Smooth muscle cell (in vitro differentiated cells): ENCODE results near the gene ARPC1B. TPM values are rescaled to one million over a fixed set of nuclear protein-coding genes. Genes with fewer than 3 reads are reported as not detected.

Source experiments
- DNase-seq: peaks from one replicate; lab custom pipeline; 2025; ENCODE audit not compliant: unreplicated experiment; lab: John Stamatoyannopoulos, UW
- H2AFZ ChIP-seq: fragments of 200-600 bp; sonication (generic); 2 replicates; pipeline ENCODE4 v1.6.0; 2016; ENCODE audit warnings: antibody characterized with exemption, low read depth, mild to moderate bottlenecking
- H3F3A ChIP-seq: fragments of 200-600 bp; sonication (generic); 2 replicates; pipeline ENCODE4 v1.6.0; 2017; ENCODE audit warnings: antibody characterized with exemption, low read depth
- H3K27ac ChIP-seq: fragments of 200-600 bp; sonication (generic); 2 replicates; pipeline ENCODE4 v1.5.1; 2016; ENCODE audit warnings: low read depth, mild to moderate bottlenecking
- H3K27me3 ChIP-seq: fragments of 200-600 bp; sonication (generic); 2 replicates; pipeline ENCODE4 v1.6.1; 2016; ENCODE audit warnings: low read depth, mild to moderate bottlenecking
- H3K36me3 ChIP-seq: fragments of 200-600 bp; sonication (generic); 2 replicates; pipeline ENCODE4 v1.5.1; 2016; ENCODE audit warnings: low read depth
- H3K4me1 ChIP-seq: fragments of 200-600 bp; sonication (generic); 2 replicates; pipeline ENCODE4 v1.5.1; 2016; ENCODE audit warnings: low read depth
- H3K4me2 ChIP-seq: fragments of 200-600 bp; sonication (generic); 2 replicates; pipeline ENCODE4 v1.6.0; 2016; ENCODE audit warnings: mild to moderate bottlenecking
- H3K4me3 ChIP-seq: fragments of 200-600 bp; sonication (generic); 2 replicates; pipeline ENCODE4 v1.5.1; 2016; ENCODE audit warnings: mild to moderate bottlenecking
- H3K79me2 ChIP-seq: fragments of 200-600 bp; sonication (generic); 2 replicates; pipeline ENCODE4 v1.6.0; 2016; ENCODE audit warnings: low read depth, mild to moderate bottlenecking
- H3K9ac ChIP-seq: fragments of 200-600 bp; sonication (generic); 2 replicates; pipeline ENCODE4 v1.6.0; 2016; ENCODE audit warnings: low read depth
- H3K9me3 ChIP-seq: fragments of 200-600 bp; sonication (generic); replicated peaks from 2 replicates; pipeline ENCODE4 v1.5.1; 2016; ENCODE audit warnings: low read depth
- H4K20me1 ChIP-seq: fragments of 200-600 bp; sonication (generic); 2 replicates; pipeline ENCODE4 v1.6.0; 2016; ENCODE audit warnings: low read depth
- WGBS: methylation state at CpG from one replicate; pipeline ENCODE4 v1.1.7; 2016; ENCODE audit warnings: low lambda C conversion rate; 5-methylcytosine and 5-hydroxymethylcytosine counted together
- polyA plus RNA-seq: library from polyadenylated mRNA; unstranded; fragments of >200 nt; fragmentation: Nextera tagmentation; extraction: Ambion mirVana; gene quantifications from 2 replicates; pipeline ENCODE4 v1.2.1, GENCODE V29; 2016
- total RNA-seq: library from RNA; depleted of rRNA; stranded (reverse); fragments of >200 nt; gene quantifications from 2 replicates; pipeline ENCODE4 v1.2.3, GENCODE V29; 2014
- TF ChIP-seq, protein P1 (sequence below): fragments of 200-600 bp; sonication (generic); IDR thresholded peaks from 2 replicates; pipeline ENCODE4 v1.5.1; 2017; ENCODE audit warnings: borderline replicate concordance, mild to moderate bottlenecking, antibody characterized with exemption; ENCODE audit not compliant: insufficient read depth, poor library complexity, severe bottlenecking

ARPC1B gene
- total and polyA plus RNA-seq, 2 experiments from 2014 or later, result 105 to 225 TPM

DNA sequence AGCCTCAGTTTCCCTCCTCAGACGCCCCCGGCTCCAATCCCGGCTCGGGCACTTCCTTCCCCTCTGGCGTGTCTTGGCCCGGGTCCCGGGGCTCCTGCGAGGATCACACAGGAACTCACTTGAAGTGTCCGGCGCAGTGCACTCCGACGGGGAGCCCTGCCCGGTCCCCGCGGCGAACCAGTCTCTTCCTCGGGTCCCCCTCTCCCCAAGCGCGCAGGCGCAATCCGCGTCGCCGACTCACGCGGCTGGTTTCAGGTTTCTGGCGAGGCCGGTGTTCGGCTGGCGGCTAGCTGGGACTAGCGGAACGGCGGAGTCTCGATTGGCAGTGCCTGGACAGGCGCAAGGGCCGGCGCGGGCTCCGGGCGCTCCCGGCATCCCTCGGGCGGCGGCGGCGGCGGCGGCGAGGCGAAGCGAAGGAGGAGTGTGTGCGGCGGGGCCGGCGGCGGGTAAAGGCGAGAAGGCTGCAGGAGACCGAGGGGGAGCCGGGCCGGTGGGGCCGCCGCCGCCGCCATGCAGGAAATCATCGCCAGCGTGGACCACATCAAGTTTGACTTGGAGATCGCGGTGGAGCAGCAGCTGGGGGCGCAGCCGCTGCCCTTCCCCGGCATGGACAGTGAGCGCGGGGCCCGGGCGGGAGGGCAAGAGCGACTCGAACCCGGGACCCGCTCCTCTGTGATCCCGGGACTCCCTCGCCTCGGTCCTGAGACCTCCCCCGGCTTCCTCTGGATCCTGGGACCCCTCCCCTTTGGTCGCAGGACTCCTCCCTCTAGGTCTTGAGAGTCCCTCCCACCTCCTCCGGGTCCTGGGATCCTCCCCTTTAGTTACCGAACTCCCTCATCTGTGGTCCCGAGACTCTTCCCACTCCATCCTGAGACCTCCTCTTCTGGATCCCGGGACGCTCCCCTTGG is 64.3 kb downstream of the ARPC1B start, which contains the start of the genes CPSF4 and PTCD1:
Gene CPSF4, plus strand, starts transcription at position 371 of the 908 bp plus-strand sequence. Its CDS starts 140 bp downstream, at position 511.
Gene PTCD1, minus strand, starts transcription at position 226 of the 908 bp plus-strand sequence. CDS start 3,556 bp downstream, outside the sequence.
- H3K4me3 ChIP-seq, result peak within 1 kb of the TSS; percentile 84
- no peaks in the 10 kb centered on the region for H3K36me3 ChIP-seq
- H3K9ac ChIP-seq, result peak within 1 kb of the TSS; percentile 85
- peaks cover 12% of the 10 kb centered on the region for H3K4me1 ChIP-seq
- H3K27me3 ChIP-seq, result no peaks in the 10 kb centered on the region
- peaks cover 18% of the 10 kb centered on the region for H4K20me1 ChIP-seq
- H2AFZ ChIP-seq, result peak within 1 kb of the TSS; percentile 82
- TF ChIP-seq, protein P1, sequence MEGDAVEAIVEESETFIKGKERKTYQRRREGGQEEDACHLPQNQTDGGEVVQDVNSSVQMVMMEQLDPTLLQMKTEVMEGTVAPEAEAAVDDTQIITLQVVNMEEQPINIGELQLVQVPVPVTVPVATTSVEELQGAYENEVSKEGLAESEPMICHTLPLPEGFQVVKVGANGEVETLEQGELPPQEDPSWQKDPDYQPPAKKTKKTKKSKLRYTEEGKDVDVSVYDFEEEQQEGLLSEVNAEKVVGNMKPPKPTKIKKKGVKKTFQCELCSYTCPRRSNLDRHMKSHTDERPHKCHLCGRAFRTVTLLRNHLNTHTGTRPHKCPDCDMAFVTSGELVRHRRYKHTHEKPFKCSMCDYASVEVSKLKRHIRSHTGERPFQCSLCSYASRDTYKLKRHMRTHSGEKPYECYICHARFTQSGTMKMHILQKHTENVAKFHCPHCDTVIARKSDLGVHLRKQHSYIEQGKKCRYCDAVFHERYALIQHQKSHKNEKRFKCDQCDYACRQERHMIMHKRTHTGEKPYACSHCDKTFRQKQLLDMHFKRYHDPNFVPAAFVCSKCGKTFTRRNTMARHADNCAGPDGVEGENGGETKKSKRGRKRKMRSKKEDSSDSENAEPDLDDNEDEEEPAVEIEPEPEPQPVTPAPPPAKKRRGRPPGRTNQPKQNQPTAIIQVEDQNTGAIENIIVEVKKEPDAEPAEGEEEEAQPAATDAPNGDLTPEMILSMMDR, result no peak
- no peaks in the 10 kb centered on the region for H3F3A ChIP-seq
- 1% methylated on average over 58 of the region's 89 CpGs for WGBS
- no peaks in the 10 kb centered on the region for H3K9me3 ChIP-seq
- peak within 1 kb of the TSS; percentile 87 for H3K4me2 ChIP-seq
- peak within 1 kb of the TSS; percentile 61 for H3K27ac ChIP-seq
- peaks cover 46% of the 10 kb centered on the region for H3K79me2 ChIP-seq
- DNase-seq, result peak; percentile 91

GRCh38 chr7:99440195-99440594 is 65.7 kb downstream of the ARPC1B start:
- peak overlapping the region; percentile 84 for H3K4me3 ChIP-seq
- 71% methylated on average over 9 of the region's 9 CpGs for WGBS

More at GRCh38 chr7:99440195-99440594, 65.7 kb downstream of the ARPC1B start:
- H3K36me3 ChIP-seq, result no peaks in the 10 kb centered on the region
- H3K9me3 ChIP-seq, result no peaks in the 10 kb centered on the region
- peak overlapping the region; percentile 61 for H3K27ac ChIP-seq
- H3K79me2 ChIP-seq, result peaks cover 46% of the 10 kb centered on the region
- no peaks in the 10 kb centered on the region for H3K27me3 ChIP-seq
- peaks cover 18% of the 10 kb centered on the region for H4K20me1 ChIP-seq
- H3K9ac ChIP-seq, result peak overlapping the region; percentile 75
- peaks cover 12% of the 10 kb centered on the region for H3K4me1 ChIP-seq
- TF ChIP-seq, protein P1, result no peak
- no peak overlapping the region for H2AFZ ChIP-seq
- peak overlapping the region; percentile 87 for H3K4me2 ChIP-seq
- no peak for DNase-seq
- H3F3A ChIP-seq, result no peaks in the 10 kb centered on the region

Other genes with a start within 250 kb of the ARPC1B start
- gene SMURF1, start 230.6 kb upstream of the ARPC1B start, total RNA-seq, result 15.5 and 28.5 TPM in 2 replicates
- gene SMURF1, start 230.6 kb upstream of the ARPC1B start, polyA plus RNA-seq, result 16.2 and 17.5 TPM in 2 replicates
- gene KPNA7, start 166.6 kb upstream of the ARPC1B start, total RNA-seq, result not detected in 2 replicates
- gene KPNA7, start 166.6 kb upstream of the ARPC1B start, polyA plus RNA-seq, result not detected in 2 replicates
- gene MYH16, start 101.9 kb upstream of the ARPC1B start, total RNA-seq, result not detected in 2 replicates
- gene MYH16, start 101.9 kb upstream of the ARPC1B start, polyA plus RNA-seq, result not detected in 2 replicates
- gene ARPC1A, start 48.8 kb upstream of the ARPC1B start, total RNA-seq, result 80.8 and 85.0 TPM in 2 replicates
- gene ARPC1A, start 48.8 kb upstream of the ARPC1B start, polyA plus RNA-seq, result 109 and 113 TPM in 2 replicates
- 57.5 and 89.4 TPM in 2 replicates for gene PDAP1, start 33.9 kb downstream of the ARPC1B start, total RNA-seq
- 77.3 and 82.1 TPM in 2 replicates for gene PDAP1, start 33.9 kb downstream of the ARPC1B start, polyA plus RNA-seq
- gene BUD31, start 34.2 kb downstream of the ARPC1B start, total RNA-seq, result 97.2 and 133 TPM in 2 replicates
- 222 and 249 TPM in 2 replicates for gene BUD31, start 34.2 kb downstream of the ARPC1B start, polyA plus RNA-seq
- 2.7 and 10.8 TPM in 2 replicates for gene PTCD1, start 64.1 kb downstream of the ARPC1B start, total RNA-seq
- 4.5 and 6.6 TPM in 2 replicates for gene PTCD1, start 64.1 kb downstream of the ARPC1B start, polyA plus RNA-seq
- gene CPSF4, start 64.2 kb downstream of the ARPC1B start, total RNA-seq, result 23.6 and 27.1 TPM in 2 replicates
- 30.3 and 37.0 TPM in 2 replicates for gene CPSF4, start 64.2 kb downstream of the ARPC1B start, polyA plus RNA-seq
- gene ATP5MF, start 91.4 kb downstream of the ARPC1B start, total RNA-seq, result 1,182 and 2,081 TPM in 2 replicates
- 698 and 730 TPM in 2 replicates for gene ATP5MF, start 91.4 kb downstream of the ARPC1B start, polyA plus RNA-seq
- gene ZNF789, start 98.2 kb downstream of the ARPC1B start, total RNA-seq, result 1.6 and 2.5 TPM in 2 replicates
- gene ZNF789, start 98.2 kb downstream of the ARPC1B start, polyA plus RNA-seq, result 2.2 and 4.0 TPM in 2 replicates
- 14.6 and 27.7 TPM in 2 replicates for gene ZNF394, start 125.6 kb downstream of the ARPC1B start, total RNA-seq
- gene ZNF394, start 125.6 kb downstream of the ARPC1B start, polyA plus RNA-seq, result 13.2 and 21.2 TPM in 2 replicates
- 16.5 and 20.2 TPM in 2 replicates for gene ZKSCAN5, start 129.9 kb downstream of the ARPC1B start, total RNA-seq
- gene ZKSCAN5, start 129.9 kb downstream of the ARPC1B start, polyA plus RNA-seq, result 7.6 and 8.4 TPM in 2 replicates
- gene FAM200A, start 177.4 kb downstream of the ARPC1B start, total RNA-seq, result 10.0 and 12.8 TPM in 2 replicates
- 5.9 and 8.1 TPM in 2 replicates for gene FAM200A, start 177.4 kb downstream of the ARPC1B start, polyA plus RNA-seq
- 55.5 and 67.2 TPM in 2 replicates for gene ZNF655, start 183.9 kb downstream of the ARPC1B start, total RNA-seq
- gene ZNF655, start 183.9 kb downstream of the ARPC1B start, polyA plus RNA-seq, result 21.6 and 33.4 TPM in 2 replicates
- 3.3 and 4.7 TPM in 2 replicates for gene TMEM225B, start 223.5 kb downstream of the ARPC1B start, total RNA-seq
- 3.6 and 5.4 TPM in 2 replicates for gene TMEM225B, start 223.5 kb downstream of the ARPC1B start, polyA plus RNA-seq
- gene ZSCAN25, start 242.2 kb downstream of the ARPC1B start, total RNA-seq, result 8.0 and 11.5 TPM in 2 replicates
- 6.2 and 10.0 TPM in 2 replicates for gene ZSCAN25, start 242.2 kb downstream of the ARPC1B start, polyA plus RNA-seq